Gastroesophageal sphincter (tissue), 4 donors: ENCODE data around the gene CIITA. TPM values are rescaled to one million over a fixed set of nuclear protein-coding genes. Genes with fewer than 3 reads are reported as not detected.

Experiments
- ATAC-seq: fragments of 150-250 bp; one replicate; pipeline ENCODE4 v1.9.1; 2016; ENCODE audit warnings: mild to moderate bottlenecking, moderate library complexity
- H3K27ac ChIP-seq, 4 donors: fragments of 200-600 bp; sonication (generic) in 3 of 4; 1 replicate in 3 of 4; 2 replicates in 1 of 4; pipeline ENCODE4 v1.5.1; 2016 to 2019
- H3K27me3 ChIP-seq: fragments of 200-600 bp; sonication (generic); one replicate; pipeline ENCODE4 v1.5.1; 2019
- H3K36me3 ChIP-seq, 2 donors: fragments of 200-600 bp; sonication (generic); one replicate each; pipeline ENCODE4 v1.5.1; 2019; ENCODE audit warnings: control low read depth in 1 of 2
- H3K4me1 ChIP-seq, 3 donors: fragments of 200-600 bp; sonication (generic); 1 replicate in 2 of 3; 2 replicates in 1 of 3; pipeline ENCODE4 v1.5.1; 2016 to 2019; ENCODE audit warnings: control low read depth in 2 of 3
- H3K4me3 ChIP-seq, 2 donors: fragments of 200-600 bp; sonication (generic); one replicate each; pipeline ENCODE4 v1.5.1; 2019; ENCODE audit warnings: mild to moderate bottlenecking in 1 of 2, moderate library complexity in 1 of 2
- H3K9me3 ChIP-seq, 3 donors: fragments of 200-600 bp; sonication (generic); one replicate each; pipeline ENCODE4 v1.5.1; 2017 to 2019; ENCODE audit warnings: control low read depth in 2 of 3
- EP300 ChIP-seq: sonication (generic); formaldehyde crosslinking; IDR thresholded peaks from one replicate; pipeline ENCODE4 v1.6.1; 2017; ENCODE audit warnings: antibody characterized with exemption, mild to moderate bottlenecking
- POLR2A ChIP-seq, 2 donors: fragments of 450-650 bp; IDR thresholded peaks; one replicate each; pipeline ENCODE4 v1.6.1; 2017; ENCODE audit warnings: antibody characterized with exemption in 2 of 2, mild to moderate bottlenecking in 2 of 2, moderate library complexity in 1 of 2
- POLR2AphosphoS5 ChIP-seq: sonication (generic); formaldehyde crosslinking; IDR thresholded peaks from one replicate; pipeline ENCODE4 v1.6.1; 2017; ENCODE audit warnings: antibody characterized with exemption
- WGBS, 2 donors: methylation state at CpG; one replicate each; pipeline ENCODE4 v1.1.5; 2018; ENCODE audit warnings: low coverage in 1 of 2; 5-methylcytosine and 5-hydroxymethylcytosine counted together
- total RNA-seq, 4 donors: library from RNA; depleted of rRNA; stranded (reverse); fragments of >200 nt; gene quantifications; one replicate each; pipeline ENCODE4 v1.1.0, GENCODE V29; 2016
- TF ChIP-seq, protein P1 (sequence below), 4 experiments: fragments of 200-600 bp in 2 of 4; fragments of 450-650 bp in 2 of 4; sonication (generic) in 1 of 4; IDR thresholded peaks; one replicate each; pipeline ENCODE4 v1.5.1; 2017 to 2019; ENCODE audit warnings: antibody characterized with exemption in 4 of 4, mild to moderate bottlenecking in 2 of 4, moderate library complexity in 2 of 4

The CIITA gene
- total RNA-seq, 4 donors from 2014 or later = 4.3 to 26.5 (median 7.4) TPM

DNA sequence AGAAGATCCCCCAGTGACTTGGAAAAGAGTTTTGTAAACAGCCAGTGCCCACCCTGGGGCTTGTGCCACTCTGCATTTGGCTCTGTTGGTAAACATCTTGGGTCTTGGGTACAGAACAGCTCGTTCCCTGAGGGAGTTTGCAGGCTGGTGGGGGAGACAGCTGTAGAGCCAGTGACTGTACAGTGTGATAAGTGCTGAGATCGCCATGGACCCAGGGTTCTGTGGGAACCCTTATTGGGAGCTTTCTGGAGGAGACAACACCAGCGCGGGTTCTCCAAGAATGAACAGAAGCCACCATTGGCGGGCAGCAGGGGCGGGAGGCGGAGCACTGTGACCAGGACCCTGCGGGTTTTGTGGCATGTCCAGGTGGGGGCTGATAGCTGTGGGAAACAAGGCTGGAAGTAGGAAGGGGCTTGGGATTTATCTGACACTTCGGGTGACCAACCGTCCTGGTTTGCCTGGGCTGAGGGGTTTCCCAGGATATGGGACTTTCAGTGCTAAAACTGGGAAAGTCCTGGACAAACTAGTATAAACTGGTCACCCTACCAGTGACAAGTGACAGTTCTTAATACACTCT lies 70.3 kb downstream of the CIITA start:
- H3K27me3 ChIP-seq = no peaks in the 10 kb centered on the region
- TF ChIP-seq, protein P1, sequence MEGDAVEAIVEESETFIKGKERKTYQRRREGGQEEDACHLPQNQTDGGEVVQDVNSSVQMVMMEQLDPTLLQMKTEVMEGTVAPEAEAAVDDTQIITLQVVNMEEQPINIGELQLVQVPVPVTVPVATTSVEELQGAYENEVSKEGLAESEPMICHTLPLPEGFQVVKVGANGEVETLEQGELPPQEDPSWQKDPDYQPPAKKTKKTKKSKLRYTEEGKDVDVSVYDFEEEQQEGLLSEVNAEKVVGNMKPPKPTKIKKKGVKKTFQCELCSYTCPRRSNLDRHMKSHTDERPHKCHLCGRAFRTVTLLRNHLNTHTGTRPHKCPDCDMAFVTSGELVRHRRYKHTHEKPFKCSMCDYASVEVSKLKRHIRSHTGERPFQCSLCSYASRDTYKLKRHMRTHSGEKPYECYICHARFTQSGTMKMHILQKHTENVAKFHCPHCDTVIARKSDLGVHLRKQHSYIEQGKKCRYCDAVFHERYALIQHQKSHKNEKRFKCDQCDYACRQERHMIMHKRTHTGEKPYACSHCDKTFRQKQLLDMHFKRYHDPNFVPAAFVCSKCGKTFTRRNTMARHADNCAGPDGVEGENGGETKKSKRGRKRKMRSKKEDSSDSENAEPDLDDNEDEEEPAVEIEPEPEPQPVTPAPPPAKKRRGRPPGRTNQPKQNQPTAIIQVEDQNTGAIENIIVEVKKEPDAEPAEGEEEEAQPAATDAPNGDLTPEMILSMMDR (IDR thresholded peaks at IDR 0.05) = no peak
- TF ChIP-seq EP300 (no peak), POLR2A (IDR thresholded peaks at IDR 0.05) (no peak), POLR2AphosphoS5 (no peak)
- H3K4me1 ChIP-seq = peaks cover 4 to 57% (median 24%) of the 10 kb centered on the region in 3 donors
- no peaks in the 10 kb centered on the region for H3K36me3 ChIP-seq
- H3K9me3 ChIP-seq = no peaks in the 10 kb centered on the region
- no peak for ATAC-seq
- 75% methylated on average over 2 of the region's 10 CpGs; no CpG with 5 or more reads in 1 of the 2 donors for WGBS, 2 donors
- H3K27ac ChIP-seq = no peak overlapping the region
- no peak overlapping the region for H3K4me3 ChIP-seq

DNA sequence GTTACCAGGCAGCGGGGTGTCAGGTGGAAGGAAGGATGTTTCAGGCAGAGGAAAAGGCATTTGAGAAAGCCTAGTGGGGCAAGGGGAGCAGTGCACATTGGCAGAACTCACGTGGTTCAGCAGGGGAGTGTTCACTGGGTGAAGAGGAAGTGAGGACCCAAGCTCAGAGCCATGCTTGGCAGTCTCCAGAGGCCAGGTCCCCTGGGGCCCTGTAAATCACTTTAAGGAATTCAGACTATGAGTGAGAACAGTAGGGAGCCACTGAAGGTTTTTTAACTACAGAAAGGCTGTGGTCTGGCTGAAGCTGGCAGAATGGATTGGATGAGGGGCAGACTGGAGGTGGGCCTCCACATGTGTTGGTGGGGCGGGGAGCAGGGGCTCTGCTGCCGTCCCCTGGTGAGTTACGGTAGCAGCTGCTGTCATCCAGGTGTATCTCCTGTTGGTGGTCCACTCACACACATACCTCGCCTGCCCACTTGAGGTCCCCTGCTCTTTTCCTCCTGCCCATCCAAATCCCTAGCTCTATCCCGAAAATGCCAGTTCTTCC lies 72.5 kb downstream of the CIITA start:
- peaks cover 0 to 49% (median 14%) of the 10 kb centered on the region in 3 donors for H3K4me1 ChIP-seq
- no peaks in the 10 kb centered on the region for H3K36me3 ChIP-seq
- H3K27me3 ChIP-seq = no peaks in the 10 kb centered on the region
- H3K27ac ChIP-seq = no peak overlapping the region
- TF ChIP-seq POLR2AphosphoS5 (no peak), POLR2A (IDR thresholded peaks at IDR 0.05) (no peak), EP300 (no peak)
- TF ChIP-seq, protein P1 (IDR thresholded peaks at IDR 0.05) = no peak
- no peak overlapping the region for H3K4me3 ChIP-seq
- H3K9me3 ChIP-seq = no peaks in the 10 kb centered on the region
- WGBS, 2 donors = 75 to 96% methylated on average over 4 to 7 of the region's 7 CpGs
- ATAC-seq = no peak

DNA sequence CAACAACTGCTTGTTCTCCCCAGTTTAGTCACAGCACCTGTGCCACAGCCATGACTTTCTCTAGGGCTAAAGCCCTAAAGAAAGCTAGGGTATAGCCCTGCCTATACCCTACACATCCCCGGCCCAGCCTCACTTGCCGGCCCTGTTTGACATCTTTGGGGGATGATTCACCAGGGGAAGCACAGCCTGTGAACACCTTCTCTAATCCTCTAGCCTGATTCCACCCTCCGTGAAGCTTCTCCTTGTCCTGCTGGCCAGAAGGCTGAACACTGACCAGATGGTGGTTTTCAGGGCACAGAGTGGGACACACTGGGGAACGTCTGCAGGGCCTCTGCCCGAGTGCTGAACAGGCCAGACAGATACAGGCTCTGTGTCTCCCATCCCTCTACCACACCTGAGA lies 73.4 kb downstream of the CIITA start:
- H3K36me3 ChIP-seq = no peaks in the 10 kb centered on the region
- no peak overlapping the region for H3K27ac ChIP-seq
- H3K27me3 ChIP-seq = no peaks in the 10 kb centered on the region
- TF ChIP-seq EP300 (no peak), POLR2A (IDR thresholded peaks at IDR 0.05) (no peak), POLR2AphosphoS5 (no peak)
- TF ChIP-seq, protein P1 (IDR thresholded peaks at IDR 0.05) = no peak
- ATAC-seq = no peak
- 17 to 39% methylated on average over 2 to 3 of the region's 5 CpGs for WGBS, 2 donors
- H3K4me3 ChIP-seq = no peak overlapping the region
- no peaks in the 10 kb centered on the region for H3K9me3 ChIP-seq
- peaks cover 0 to 43% (median 11%) of the 10 kb centered on the region in 3 donors for H3K4me1 ChIP-seq

DNA sequence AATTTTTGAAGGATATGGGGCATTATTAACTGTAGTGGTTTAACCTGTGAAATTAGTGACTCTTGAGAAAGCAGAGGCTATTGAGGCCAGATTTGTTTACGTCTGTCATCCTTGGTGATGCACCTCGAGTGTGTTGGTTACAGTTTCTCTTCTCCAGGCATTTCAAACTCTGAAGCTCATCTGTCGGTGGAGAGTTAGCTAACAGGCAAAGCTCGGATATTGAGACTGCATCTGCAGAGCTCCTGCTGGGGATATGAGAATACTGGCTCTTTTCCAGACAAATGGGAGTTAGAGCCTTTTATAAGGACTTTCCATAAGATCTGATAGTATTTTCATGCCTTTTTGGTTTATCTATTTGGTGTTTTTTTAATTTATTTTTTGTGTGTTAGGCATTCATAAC lies 74.0 kb downstream of the CIITA start:
- no peaks in the 10 kb centered on the region for H3K27me3 ChIP-seq
- WGBS, 2 donors = 33 to 52% methylated on average over 4 of the region's 4 CpGs
- TF ChIP-seq POLR2AphosphoS5 (no peak), POLR2A (IDR thresholded peaks at IDR 0.05) (no peak), EP300 (no peak)
- TF ChIP-seq, protein P1 (IDR thresholded peaks at IDR 0.05) = no peak
- H3K4me3 ChIP-seq = no peak overlapping the region
- H3K4me1 ChIP-seq = peaks cover 0 to 36% (median 4%) of the 10 kb centered on the region in 3 donors
- no peaks in the 10 kb centered on the region for H3K9me3 ChIP-seq
- no peaks in the 10 kb centered on the region for H3K36me3 ChIP-seq
- no peak overlapping the region for H3K27ac ChIP-seq
- ATAC-seq = no peak

DNA sequence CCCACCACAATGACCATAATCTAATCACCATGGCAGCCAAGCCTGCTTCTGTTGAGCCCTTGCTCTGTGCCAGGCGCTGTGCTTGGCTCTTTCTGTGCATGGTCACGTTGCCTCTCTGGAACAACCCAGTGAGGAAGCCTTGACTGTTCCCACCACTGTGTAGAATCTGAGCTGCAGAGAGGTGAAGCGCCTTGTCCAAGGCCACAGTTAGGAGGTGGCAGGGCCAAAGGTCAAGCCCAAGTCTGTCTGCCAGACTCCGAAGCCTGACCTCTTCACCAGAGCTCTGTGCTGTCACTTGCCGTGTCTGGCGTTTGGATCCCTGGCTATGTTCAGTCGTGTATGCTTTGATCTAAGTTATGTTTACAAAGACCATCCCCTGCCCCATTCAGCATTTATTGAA lies 77.9 kb downstream of the CIITA start:
- Histone ChIP-seq H3K27me3 (no peaks in the 10 kb centered on the region), H3K4me3 (no peak overlapping the region), H3K4me1 (peaks cover 0 to 25% (median 0%) of the 10 kb centered on the region in 3 donors), H3K9me3 (no peaks in the 10 kb centered on the region), H3K27ac (no peak overlapping the region), H3K36me3 (peaks cover 0 to 22% of the 10 kb centered on the region in 2 donors)
- WGBS, 2 donors = 90 to 100% methylated on average over 1 to 2 of the region's 7 CpGs
- TF ChIP-seq, protein P1 (IDR thresholded peaks at IDR 0.05) = no peak
- no peak for TF ChIP-seq EP300
- no peak for TF ChIP-seq POLR2A (IDR thresholded peaks at IDR 0.05)
- no peak for TF ChIP-seq POLR2AphosphoS5
- no peak for ATAC-seq
